ENCODE results near the gene ARHGAP28. TPM values are rescaled to one million over a fixed set of nuclear protein-coding genes. Genes with fewer than 3 reads are reported as not detected.

Gene ARHGAP28
- total RNA-seq, 4 donors from 2014 or later: 1.0 to 39.0 (median 8.7) TPM

DNA sequence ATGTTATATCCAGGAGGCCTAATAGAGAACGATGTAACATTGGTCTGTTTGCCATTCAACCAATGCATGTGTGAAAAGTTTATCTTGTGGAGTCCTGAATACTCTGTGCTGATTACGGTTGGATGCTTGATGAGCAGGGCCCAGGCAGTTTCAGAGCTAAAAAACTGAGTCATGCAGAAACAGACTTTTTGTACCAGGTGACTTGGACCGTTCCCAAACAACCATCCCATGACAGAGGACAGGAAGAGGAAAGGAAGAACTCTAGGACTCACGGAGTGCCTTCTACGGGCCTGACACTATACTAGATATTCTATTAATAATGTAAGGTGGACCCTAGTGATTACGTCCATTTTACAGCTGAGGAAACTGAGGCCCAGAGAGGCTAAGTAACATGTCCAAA lies 142.1 kb downstream of the ARHGAP28 start:
- Histone ChIP-seq H3K4me3 (no peak overlapping the region), H3K27me3 (no peaks in the 10 kb centered on the region), H3K36me3 (no peaks in the 10 kb centered on the region), H3K4me1 (no peaks in the 10 kb centered on the region), H3K27ac (no peak overlapping the region), H3K9me3 (no peaks in the 10 kb centered on the region)
- DNase-seq: no peak
- intact Hi-C loops (cut with DNase I; ENCODE audit: low total_unique reads): no loop called here
- TF ChIP-seq, protein P1, sequence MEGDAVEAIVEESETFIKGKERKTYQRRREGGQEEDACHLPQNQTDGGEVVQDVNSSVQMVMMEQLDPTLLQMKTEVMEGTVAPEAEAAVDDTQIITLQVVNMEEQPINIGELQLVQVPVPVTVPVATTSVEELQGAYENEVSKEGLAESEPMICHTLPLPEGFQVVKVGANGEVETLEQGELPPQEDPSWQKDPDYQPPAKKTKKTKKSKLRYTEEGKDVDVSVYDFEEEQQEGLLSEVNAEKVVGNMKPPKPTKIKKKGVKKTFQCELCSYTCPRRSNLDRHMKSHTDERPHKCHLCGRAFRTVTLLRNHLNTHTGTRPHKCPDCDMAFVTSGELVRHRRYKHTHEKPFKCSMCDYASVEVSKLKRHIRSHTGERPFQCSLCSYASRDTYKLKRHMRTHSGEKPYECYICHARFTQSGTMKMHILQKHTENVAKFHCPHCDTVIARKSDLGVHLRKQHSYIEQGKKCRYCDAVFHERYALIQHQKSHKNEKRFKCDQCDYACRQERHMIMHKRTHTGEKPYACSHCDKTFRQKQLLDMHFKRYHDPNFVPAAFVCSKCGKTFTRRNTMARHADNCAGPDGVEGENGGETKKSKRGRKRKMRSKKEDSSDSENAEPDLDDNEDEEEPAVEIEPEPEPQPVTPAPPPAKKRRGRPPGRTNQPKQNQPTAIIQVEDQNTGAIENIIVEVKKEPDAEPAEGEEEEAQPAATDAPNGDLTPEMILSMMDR (IDR thresholded peaks at IDR 0.05): no peak
- no peak for TF ChIP-seq POLR2A (IDR thresholded peaks at IDR 0.05)

DNA sequence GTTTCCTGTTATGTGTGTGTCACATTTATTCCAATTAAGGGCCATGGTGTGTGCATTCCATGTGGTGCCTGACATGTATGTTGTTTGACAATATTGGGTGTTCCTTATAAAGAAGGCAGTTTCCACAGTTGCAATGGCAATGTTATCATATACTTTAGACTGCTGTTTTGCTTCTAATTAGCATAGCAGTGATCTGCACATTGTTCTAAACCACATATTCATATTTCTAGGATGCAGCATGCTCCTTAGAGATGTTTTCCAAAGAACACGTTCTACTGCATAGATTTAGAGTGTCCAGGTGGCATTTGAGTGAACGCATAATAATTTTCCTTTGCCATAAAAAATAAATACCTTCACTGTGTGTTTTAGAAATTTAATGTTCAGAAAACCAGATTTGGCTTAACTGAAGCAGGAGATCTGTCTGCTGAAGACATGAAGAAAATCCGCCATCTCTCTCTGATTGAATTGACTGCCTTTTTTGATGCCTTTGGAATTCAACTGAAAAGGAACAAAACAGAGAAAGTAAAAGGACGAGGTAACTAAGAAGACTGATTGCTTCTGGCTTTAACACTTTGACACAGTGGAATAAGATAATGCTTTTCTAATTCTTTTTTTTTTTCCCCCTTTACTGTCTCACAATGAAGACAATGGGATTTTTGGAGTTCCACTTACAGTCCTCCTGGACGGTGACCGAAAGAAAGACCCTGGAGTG lies 143.7 kb downstream of the ARHGAP28 start:
- no peaks in the 10 kb centered on the region for H3K36me3 ChIP-seq
- no peak for DNase-seq
- intact Hi-C loops (cut with DNase I; ENCODE audit: low total_unique reads): no loop called here
- TF ChIP-seq POLR2A (IDR thresholded peaks at IDR 0.05): no peak
- TF ChIP-seq, protein P1 (IDR thresholded peaks at IDR 0.05): no peak
- no peaks in the 10 kb centered on the region for H3K4me1 ChIP-seq
- no peak overlapping the region for H3K27ac ChIP-seq
- no peaks in the 10 kb centered on the region for H3K9me3 ChIP-seq
- no peak overlapping the region for H3K4me3 ChIP-seq
- no peaks in the 10 kb centered on the region for H3K27me3 ChIP-seq

DNA sequence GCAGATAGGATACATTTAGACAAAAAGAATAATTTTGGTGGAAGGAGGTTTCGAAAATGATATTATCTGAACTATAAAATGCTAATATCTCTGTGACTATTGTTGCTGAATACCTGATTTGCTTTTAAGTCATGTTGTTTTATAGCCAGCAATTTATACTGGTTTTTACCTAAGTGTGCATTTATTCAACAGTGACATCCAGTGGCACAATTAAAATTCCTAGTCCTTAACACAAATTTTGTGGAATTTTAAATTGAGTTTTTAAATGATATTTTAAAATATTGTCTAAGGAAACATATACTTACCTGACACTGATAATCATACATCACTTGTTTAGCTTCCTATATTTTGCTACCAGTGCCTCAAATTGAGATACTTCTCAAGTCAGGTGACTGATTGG lies 144.8 kb downstream of the ARHGAP28 start:
- intact Hi-C loops (cut with DNase I; ENCODE audit: low total_unique reads): no loop called here
- H3K4me1 ChIP-seq: no peaks in the 10 kb centered on the region
- DNase-seq: no peak

DNA sequence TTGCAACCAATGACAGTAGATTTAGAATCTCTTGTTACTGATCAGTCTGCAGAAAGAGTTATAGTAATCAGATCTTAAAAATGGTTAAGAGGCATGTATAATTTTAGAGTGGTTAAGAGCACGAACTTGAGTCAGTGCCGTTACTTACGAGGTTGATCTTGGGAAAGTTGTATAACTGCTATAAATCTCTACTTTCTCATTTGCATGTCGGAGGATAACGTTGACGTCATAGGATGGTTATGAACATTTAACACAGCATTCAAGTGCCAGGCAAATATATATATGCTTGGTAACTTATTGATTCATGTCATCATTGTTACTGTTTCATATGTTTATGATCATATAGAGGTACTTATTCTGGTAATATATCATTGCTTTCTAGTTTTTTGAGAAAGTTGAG lies 146.2 kb downstream of the ARHGAP28 start:
- no peak for TF ChIP-seq POLR2A (IDR thresholded peaks at IDR 0.05)
- TF ChIP-seq, protein P1 (IDR thresholded peaks at IDR 0.05): no peak
- no peak for DNase-seq
- H3K27ac ChIP-seq: no peak overlapping the region
- H3K4me1 ChIP-seq: no peaks in the 10 kb centered on the region
- H3K4me3 ChIP-seq: no peak overlapping the region
- no peaks in the 10 kb centered on the region for H3K27me3 ChIP-seq
- H3K9me3 ChIP-seq: no peaks in the 10 kb centered on the region
- H3K36me3 ChIP-seq: no peaks in the 10 kb centered on the region
- intact Hi-C loops (cut with DNase I; ENCODE audit: low total_unique reads): no loop called here

More for the DNA sequence above, 144.8 kb downstream of the ARHGAP28 start:
- no peaks in the 10 kb centered on the region for H3K36me3 ChIP-seq
- no peak overlapping the region for H3K27ac ChIP-seq
- no peak for TF ChIP-seq POLR2A (IDR thresholded peaks at IDR 0.05)
- no peaks in the 10 kb centered on the region for H3K9me3 ChIP-seq
- H3K27me3 ChIP-seq: no peaks in the 10 kb centered on the region
- no peak overlapping the region for H3K4me3 ChIP-seq

DNA sequence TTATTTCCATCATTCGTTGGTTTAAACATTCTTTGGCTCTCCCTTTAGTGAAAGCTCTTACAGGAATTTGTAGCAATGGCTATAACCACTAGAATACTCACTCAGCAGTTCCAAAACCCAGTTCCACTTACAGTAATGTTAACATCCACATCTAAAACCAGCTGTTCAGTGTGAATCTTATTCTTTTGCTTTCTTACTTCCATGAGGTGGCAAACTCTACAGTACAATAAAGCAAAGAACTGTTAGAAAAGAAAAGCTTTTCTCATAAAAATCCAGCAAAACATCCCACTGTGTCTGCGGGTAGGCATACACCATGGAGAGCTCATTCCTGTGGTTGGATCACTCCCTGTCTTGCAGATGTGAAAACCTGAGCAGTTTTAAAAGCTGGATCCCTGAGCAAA lies 147.1 kb downstream of the ARHGAP28 start:
- no peaks in the 10 kb centered on the region for H3K36me3 ChIP-seq
- no peaks in the 10 kb centered on the region for H3K27me3 ChIP-seq
- H3K9me3 ChIP-seq: no peaks in the 10 kb centered on the region
- H3K4me3 ChIP-seq: no peak overlapping the region
- H3K27ac ChIP-seq: no peak overlapping the region
- no peak for TF ChIP-seq POLR2A (IDR thresholded peaks at IDR 0.05)
- TF ChIP-seq, protein P1 (IDR thresholded peaks at IDR 0.05): no peak
- no peak for DNase-seq
- no peaks in the 10 kb centered on the region for H3K4me1 ChIP-seq
- intact Hi-C loops (cut with DNase I; ENCODE audit: low total_unique reads): no loop called here
